Duodenal mucosa (tissue), 2 donors: Measurements from ENCODE around the gene ZNF808.
"Not testable (repeated sequence)": the region's sequence is repeated elsewhere in the genome, so short reads cannot be mapped to it uniquely, and the experiment has no call there.

ENCODE experiments used
- H3K27ac ChIP-seq: one replicate; pipeline ENCODE4 v1.7.0; 2013; ENCODE audit warnings: low read depth, low read length
- H3K27me3 ChIP-seq, 2 donors: one replicate each; pipeline ENCODE4 v1.7.0; 2013; ENCODE audit warnings: low read length in 2 of 2, control low read depth in 1 of 2; ENCODE audit not compliant: insufficient read depth in 2 of 2, control insufficient read depth in 1 of 2
- H3K36me3 ChIP-seq, 2 donors: one replicate each; pipeline ENCODE4 v1.7.0; 2013; ENCODE audit warnings: low read length in 2 of 2, control low read depth in 1 of 2; ENCODE audit not compliant: insufficient read depth in 2 of 2, control insufficient read depth in 1 of 2
- H3K4me1 ChIP-seq, 2 donors: one replicate each; pipeline ENCODE4 v1.7.0; 2013; ENCODE audit warnings: low read length in 2 of 2, control low read depth in 1 of 2; ENCODE audit not compliant: insufficient read depth in 2 of 2, control insufficient read depth in 1 of 2
- H3K4me3 ChIP-seq, 2 donors: one replicate each; pipeline ENCODE4 v1.7.0; 2013; ENCODE audit warnings: low read length in 2 of 2, low read depth in 1 of 2
- H3K9ac ChIP-seq, 2 donors: one replicate each; pipeline ENCODE4 v1.7.0; 2013; ENCODE audit warnings: low read length in 2 of 2, low read depth in 1 of 2
- H3K9me3 ChIP-seq, 2 donors: one replicate each; pipeline ENCODE4 v1.7.0; 2013; ENCODE audit warnings: low read length in 2 of 2, control low read depth in 1 of 2; ENCODE audit not compliant: control insufficient read depth in 1 of 2

ZNF808 gene

GRCh38 chr19:52500991-52501390 lies 26.5 kb upstream of the ZNF808 start:
- not testable (repeated sequence) for H3K36me3 ChIP-seq, H3K27ac ChIP-seq, H3K27me3 ChIP-seq, H3K4me3 ChIP-seq, H3K4me1 ChIP-seq, H3K9ac ChIP-seq
- H3K9me3 ChIP-seq: peaks cover 14 to 23% of the 10 kb centered on the region in 2 donors

- peaks cover 0 to 6% of the 10 kb centered on the region in 2 donors for H3K36me3 ChIP-seq
- no peaks in the 10 kb centered on the region for H3K27me3 ChIP-seq
- no peaks in the 10 kb centered on the region for H3K4me1 ChIP-seq
- H3K27ac ChIP-seq: no peak overlapping the region
- H3K9ac ChIP-seq: no peak overlapping the region
- no peak overlapping the region for H3K4me3 ChIP-seq
- H3K9me3 ChIP-seq: peaks cover 29 to 33% of the 10 kb centered on the region in 2 donors
Measured at GRCh38 chr19:52507266-52507665, 20.2 kb upstream of the ZNF808 start.

GRCh38 chr19:52516191-52516590 lies 11.3 kb upstream of the ZNF808 start:
- Histone ChIP-seq H3K4me3 (no peak overlapping the region), H3K4me1 (no peaks in the 10 kb centered on the region), H3K27ac (no peak overlapping the region), H3K9me3 (peaks cover 21 to 35% of the 10 kb centered on the region in 2 donors), H3K36me3 (no peaks in the 10 kb centered on the region), H3K27me3 (no peaks in the 10 kb centered on the region), H3K9ac (no peak overlapping the region)

GRCh38 chr19:52518646-52519045 lies 8.8 kb upstream of the ZNF808 start:
- Histone ChIP-seq H3K27ac (no peak overlapping the region), H3K4me1 (no peaks in the 10 kb centered on the region), H3K4me3 (no peak overlapping the region), H3K9me3 (peaks cover 16 to 22% of the 10 kb centered on the region in 2 donors), H3K27me3 (no peaks in the 10 kb centered on the region), H3K36me3 (no peaks in the 10 kb centered on the region), H3K9ac (no peak overlapping the region)

- not testable (repeated sequence) for H3K9ac ChIP-seq
- H3K9me3 ChIP-seq: peaks cover 13 to 21% of the 10 kb centered on the region in 2 donors
Measured at GRCh38 chr19:52519175-52519574, 8.3 kb upstream of the ZNF808 start.

GRCh38 chr19:52520013-52520412 lies 7.5 kb upstream of the ZNF808 start:
- Histone ChIP-seq H3K9ac (no peak overlapping the region), H3K9me3 (peaks cover 11 to 15% of the 10 kb centered on the region in 2 donors), H3K27ac (no peak overlapping the region), H3K4me3 (no peak overlapping the region), H3K36me3 (no peaks in the 10 kb centered on the region), H3K4me1 (no peaks in the 10 kb centered on the region), H3K27me3 (no peaks in the 10 kb centered on the region)

More at GRCh38 chr19:52519175-52519574, 8.3 kb upstream of the ZNF808 start:
- not testable (repeated sequence) for H3K4me3 ChIP-seq, H3K27me3 ChIP-seq, H3K4me1 ChIP-seq, H3K27ac ChIP-seq, H3K36me3 ChIP-seq

GRCh38 chr19:52522551-52522950 lies 4.9 kb upstream of the ZNF808 start:
- Histone ChIP-seq H3K9ac (no peak overlapping the region), H3K27ac (no peak overlapping the region), H3K4me1 (no peaks in the 10 kb centered on the region), H3K36me3 (no peaks in the 10 kb centered on the region), H3K4me3 (no peak overlapping the region), H3K27me3 (no peaks in the 10 kb centered on the region), H3K9me3 (peaks cover 4 to 8% of the 10 kb centered on the region in 2 donors)

- no peaks in the 10 kb centered on the region for H3K36me3 ChIP-seq
- H3K4me1 ChIP-seq: peaks cover 0 to 8% of the 10 kb centered on the region in 2 donors
- H3K9me3 ChIP-seq: peaks cover 4 to 5% of the 10 kb centered on the region in 2 donors
- H3K27ac ChIP-seq: no peak overlapping the region
- no peak overlapping the region for H3K9ac ChIP-seq
- no peaks in the 10 kb centered on the region for H3K27me3 ChIP-seq
- no peak overlapping the region for H3K4me3 ChIP-seq
Measured at GRCh38 chr19:52524086-52524485, 3.4 kb upstream of the ZNF808 start.

GRCh38 chr19:52527956-52528351 lies 486 bp downstream of the ZNF808 start:
- Histone ChIP-seq H3K4me1 (peaks cover 0 to 8% of the 10 kb centered on the region in 2 donors), H3K27me3 (no peaks in the 10 kb centered on the region), H3K4me3 (peak overlapping the region; percentile 96 to 98), H3K9ac (peak overlapping the region; percentile 79 to 94), H3K9me3 (peaks cover 5 to 9% of the 10 kb centered on the region in 2 donors), H3K36me3 (peaks cover 2 to 3% of the 10 kb centered on the region in 2 donors), H3K27ac (peak overlapping the region; percentile 89)

GRCh38 chr19:52532480-52532879 lies 5.0 kb downstream of the ZNF808 start:
- Histone ChIP-seq H3K4me3 (no peak overlapping the region), H3K4me1 (peaks cover 0 to 8% of the 10 kb centered on the region in 2 donors), H3K9ac (no peak overlapping the region), H3K27ac (no peak overlapping the region), H3K36me3 (peaks cover 4 to 21% of the 10 kb centered on the region in 2 donors), H3K9me3 (peaks cover 8 to 10% of the 10 kb centered on the region in 2 donors), H3K27me3 (no peaks in the 10 kb centered on the region)

GRCh38 chr19:52533901-52534300 lies 6.4 kb downstream of the ZNF808 start:
- Histone ChIP-seq H3K4me1 (no peaks in the 10 kb centered on the region), H3K27ac (no peak overlapping the region), H3K4me3 (no peak overlapping the region), H3K27me3 (no peaks in the 10 kb centered on the region), H3K9me3 (peaks cover 8 to 10% of the 10 kb centered on the region in 2 donors), H3K36me3 (peaks cover 4 to 21% of the 10 kb centered on the region in 2 donors), H3K9ac (no peak overlapping the region)
